AG10803 (cell line): ENCODE data around the gene SLC13A2.

Experiments
- DNase-seq: peaks from one replicate; pipeline ENCODE4 v3.0.0; 2010; ENCODE audit warnings: low read depth
- H3K4me3 ChIP-seq: 2 replicates; pipeline ENCODE4 v1.5.1; 2011; ENCODE audit warnings: mild to moderate bottlenecking, low read length, control low read depth
- CTCF ChIP-seq: conservative IDR thresholded peaks from 2 replicates; pipeline ENCODE4 v1.5.1; 2011; ENCODE audit warnings: mild to moderate bottlenecking, low read length, control low read depth, inconsistent platforms

SLC13A2 gene

DNA sequence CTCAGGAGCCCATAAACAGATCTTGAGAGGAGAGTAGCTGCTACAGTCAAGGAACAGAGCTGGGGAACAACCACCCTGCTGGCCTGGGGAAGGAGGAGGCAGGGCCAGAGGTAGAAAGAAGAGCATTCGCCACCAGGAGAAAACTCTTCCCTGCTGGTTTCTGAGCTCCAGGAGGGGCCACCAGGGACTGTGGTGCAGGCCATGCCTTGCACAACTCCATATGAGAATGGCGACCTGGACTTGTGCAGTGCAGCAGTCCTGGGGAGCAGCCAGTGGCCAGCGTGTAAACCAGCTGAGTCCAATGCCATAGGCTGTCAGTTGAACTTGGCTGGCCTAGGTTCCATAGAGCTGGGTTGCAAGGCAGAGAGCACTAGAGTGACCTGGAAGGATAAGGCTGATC is 11.6 kb downstream of the SLC13A2 start:
- DNase-seq: no peak
- TF ChIP-seq CTCF: no peak

GRCh38 chr17:28487881-28488532 is 14.6 kb downstream of the SLC13A2 start:
- DNase-seq: no peak
- no peak overlapping the region for H3K4me3 ChIP-seq
- TF ChIP-seq CTCF: no peak

More for the DNA sequence above, 11.6 kb downstream of the SLC13A2 start:
- H3K4me3 ChIP-seq: no peak overlapping the region

GRCh38 chr17:28488533-28489276 is 15.3 kb downstream of the SLC13A2 start:
- no peak for TF ChIP-seq CTCF
- DNase-seq: no peak
- H3K4me3 ChIP-seq: no peak overlapping the region

- TF ChIP-seq CTCF: no peak
- H3K4me3 ChIP-seq: no peak overlapping the region
- DNase-seq: no peak
Measured at GRCh38 chr17:28491286-28491685, 17.8 kb downstream of the SLC13A2 start.

GRCh38 chr17:28491860-28492259 is 18.4 kb downstream of the SLC13A2 start:
- H3K4me3 ChIP-seq: no peak overlapping the region
- TF ChIP-seq CTCF: no peak
- no peak for DNase-seq

- no peak overlapping the region for H3K4me3 ChIP-seq
- DNase-seq: no peak
- no peak for TF ChIP-seq CTCF
Measured at GRCh38 chr17:28492352-28493310, 19.2 kb downstream of the SLC13A2 start.
